Endodermal cell (in vitro differentiated cells): ENCODE results near the gene CROCC2. TPM values are rescaled to one million over a fixed set of nuclear protein-coding genes. Genes with fewer than 3 reads are reported as not detected.

Experiments
- DNase-seq: peaks from one replicate; pipeline ENCODE4 v3.0.0-alpha.2; 2017
- H3K27ac ChIP-seq: 2 replicates; pipeline ENCODE4 v1.5.1; 2013; ENCODE audit warnings: mild to moderate bottlenecking, low read depth, low read length, moderate library complexity
- H3K27me3 ChIP-seq: 2 replicates; pipeline ENCODE4 v1.6.1; 2013; ENCODE audit warnings: mild to moderate bottlenecking, low read length, moderate library complexity; ENCODE audit not compliant: insufficient read depth, control insufficient read depth, poor library complexity, severe bottlenecking
- H3K36me3 ChIP-seq: 2 replicates; pipeline ENCODE4 v1.7.0; 2013; ENCODE audit warnings: mild to moderate bottlenecking, low read length, moderate library complexity; ENCODE audit not compliant: control insufficient read depth, insufficient read depth
- H3K4me1 ChIP-seq: one replicate; pipeline ENCODE4 v1.7.0; 2013; ENCODE audit warnings: low read length; ENCODE audit not compliant: control insufficient read depth, insufficient read depth
- H3K4me3 ChIP-seq: 2 replicates; pipeline ENCODE4 v1.5.1; 2013; ENCODE audit warnings: mild to moderate bottlenecking, low read length, moderate library complexity
- H3K9ac ChIP-seq: 2 replicates; pipeline ENCODE4 v1.6.1; 2013; ENCODE audit warnings: mild to moderate bottlenecking, low read length, moderate library complexity; ENCODE audit not compliant: poor library complexity, severe bottlenecking; ENCODE audit errors: extremely low read depth
- H3K9me3 ChIP-seq: 2 replicates; pipeline ENCODE4 v1.6.1; 2013; ENCODE audit warnings: mild to moderate bottlenecking, low read length, moderate library complexity; ENCODE audit not compliant: control insufficient read depth
- H3K27ac Mint-ChIP-seq: 2 replicates; pipeline ENCODE4 v1.8.0; 2020; ENCODE audit warnings: mixed read lengths
- H3K27me3 Mint-ChIP-seq: 2 replicates; pipeline ENCODE4 v1.8.0; 2021; ENCODE audit warnings: mild to moderate bottlenecking, mixed read lengths; ENCODE audit not compliant: insufficient read depth
- H3K36me3 Mint-ChIP-seq: 2 replicates; pipeline ENCODE4 v1.8.0; 2020; ENCODE audit warnings: low read depth, mixed read lengths
- H3K4me1 Mint-ChIP-seq: 2 replicates; pipeline ENCODE4 v1.8.0; 2020; ENCODE audit warnings: mixed read lengths
- H3K4me3 Mint-ChIP-seq: 2 replicates; pipeline ENCODE4 v1.8.0; 2020; ENCODE audit warnings: mild to moderate bottlenecking, moderate library complexity, mixed read lengths
- H3K9me3 Mint-ChIP-seq: 2 replicates; pipeline ENCODE4 v1.8.0; 2020; ENCODE audit warnings: mild to moderate bottlenecking, mixed read lengths
- WGBS, 2 experiments: methylation state at CpG; one replicate each; pipeline versions ENCODE4 v1.1.5 to v1.1.7; 2013; ENCODE audit warnings: missing lambda C conversion rate in 2 of 2, mixed read lengths in 1 of 2; ENCODE audit not compliant: insufficient coverage in 1 of 2, insufficient read length in 1 of 2; 5-methylcytosine and 5-hydroxymethylcytosine counted together
- total RNA-seq, 2 donors: library from RNA; stranded (reverse); fragmentation: NEBNext Ultra II Directional in 1 of 2; extraction: Animal tissue kit (Norgen Biotek cat#: 25700) in 1 of 2; gene quantifications; 2 replicates in 1 of 2; 3 replicates in 1 of 2; pipeline ENCODE4 v1.2.1, GENCODE V29; 2021
- TF ChIP-seq, protein P1 (sequence below): fragments of 200-600 bp; sonication (generic); conservative IDR thresholded peaks from 2 replicates; pipeline ENCODE4 v1.5.0; 2021; ENCODE audit warnings: antibody characterized with exemption, mild to moderate bottlenecking

The CROCC2 gene
- total RNA-seq, 2 donors from 2014 or later, result not detected

- Mint-ChIP-seq H3K4me1 (no peaks in the 10 kb centered on the region), H3K27me3 (no peaks in the 10 kb centered on the region), H3K4me3 (no peak overlapping the region), H3K9me3 (no peaks in the 10 kb centered on the region), H3K27ac (no peak overlapping the region), H3K36me3 (no peaks in the 10 kb centered on the region)
- no peak overlapping the region for H3K4me3 ChIP-seq
- DNase-seq, result peak; percentile 74
- no peaks in the 10 kb centered on the region for H3K27me3 ChIP-seq
- no peak overlapping the region for H3K9ac ChIP-seq
- no peaks in the 10 kb centered on the region for H3K9me3 ChIP-seq
- no peaks in the 10 kb centered on the region for H3K36me3 ChIP-seq
- TF ChIP-seq, protein P1, sequence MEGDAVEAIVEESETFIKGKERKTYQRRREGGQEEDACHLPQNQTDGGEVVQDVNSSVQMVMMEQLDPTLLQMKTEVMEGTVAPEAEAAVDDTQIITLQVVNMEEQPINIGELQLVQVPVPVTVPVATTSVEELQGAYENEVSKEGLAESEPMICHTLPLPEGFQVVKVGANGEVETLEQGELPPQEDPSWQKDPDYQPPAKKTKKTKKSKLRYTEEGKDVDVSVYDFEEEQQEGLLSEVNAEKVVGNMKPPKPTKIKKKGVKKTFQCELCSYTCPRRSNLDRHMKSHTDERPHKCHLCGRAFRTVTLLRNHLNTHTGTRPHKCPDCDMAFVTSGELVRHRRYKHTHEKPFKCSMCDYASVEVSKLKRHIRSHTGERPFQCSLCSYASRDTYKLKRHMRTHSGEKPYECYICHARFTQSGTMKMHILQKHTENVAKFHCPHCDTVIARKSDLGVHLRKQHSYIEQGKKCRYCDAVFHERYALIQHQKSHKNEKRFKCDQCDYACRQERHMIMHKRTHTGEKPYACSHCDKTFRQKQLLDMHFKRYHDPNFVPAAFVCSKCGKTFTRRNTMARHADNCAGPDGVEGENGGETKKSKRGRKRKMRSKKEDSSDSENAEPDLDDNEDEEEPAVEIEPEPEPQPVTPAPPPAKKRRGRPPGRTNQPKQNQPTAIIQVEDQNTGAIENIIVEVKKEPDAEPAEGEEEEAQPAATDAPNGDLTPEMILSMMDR, result peak; percentile 42
- no peaks in the 10 kb centered on the region for H3K4me1 ChIP-seq
- WGBS, 2 experiments, result 89 to 92% methylated on average over 8 to 15 of the region's 15 CpGs
- H3K27ac ChIP-seq, result no peak overlapping the region
Measured at GRCh38 chr2:240968731-240969624, 62.8 kb downstream of the CROCC2 start.

GRCh38 chr2:240970104-240970503 is 64.0 kb downstream of the CROCC2 start:
- WGBS, 2 experiments, result 89 to 100% methylated on average over 3 of the region's 3 CpGs
- no peaks in the 10 kb centered on the region for H3K4me1 Mint-ChIP-seq
- H3K4me3 Mint-ChIP-seq, result no peak overlapping the region

GRCh38 chr2:240970816-240971215 is 64.7 kb downstream of the CROCC2 start:
- no peak overlapping the region for H3K27ac Mint-ChIP-seq
- H3K27me3 ChIP-seq, result peaks cover 11% of the 10 kb centered on the region
- 86 to 92% methylated on average over 13 to 15 of the region's 15 CpGs for WGBS, 2 experiments
- no peak overlapping the region for H3K27ac ChIP-seq
- no peaks in the 10 kb centered on the region for H3K9me3 ChIP-seq
- no peaks in the 10 kb centered on the region for H3K36me3 ChIP-seq
- peaks cover 6% of the 10 kb centered on the region for H3K27me3 Mint-ChIP-seq
- no peak overlapping the region for H3K4me3 ChIP-seq
- H3K4me3 Mint-ChIP-seq, result no peak overlapping the region
- no peaks in the 10 kb centered on the region for H3K4me1 Mint-ChIP-seq
- H3K9me3 Mint-ChIP-seq, result no peaks in the 10 kb centered on the region
- TF ChIP-seq, protein P1, result no peak
- no peaks in the 10 kb centered on the region for H3K4me1 ChIP-seq
- H3K9ac ChIP-seq, result no peak overlapping the region
- DNase-seq, result no peak
- H3K36me3 Mint-ChIP-seq, result no peaks in the 10 kb centered on the region

More at GRCh38 chr2:240970104-240970503, 64.0 kb downstream of the CROCC2 start:
- TF ChIP-seq, protein P1, result no peak
- no peak overlapping the region for H3K27ac Mint-ChIP-seq
- H3K9me3 Mint-ChIP-seq, result no peaks in the 10 kb centered on the region
- H3K9ac ChIP-seq, result no peak overlapping the region
- peaks cover 6% of the 10 kb centered on the region for H3K27me3 ChIP-seq
- H3K9me3 ChIP-seq, result no peaks in the 10 kb centered on the region
- no peak for DNase-seq
- no peaks in the 10 kb centered on the region for H3K36me3 Mint-ChIP-seq
- no peak overlapping the region for H3K4me3 ChIP-seq
- H3K27ac ChIP-seq, result no peak overlapping the region
- no peaks in the 10 kb centered on the region for H3K27me3 Mint-ChIP-seq
- H3K36me3 ChIP-seq, result no peaks in the 10 kb centered on the region
- no peaks in the 10 kb centered on the region for H3K4me1 ChIP-seq
